Stomach (tissue), 9 donors: ENCODE measurements around the gene LITAF. TPM values are rescaled to one million over a fixed set of nuclear protein-coding genes. Genes with fewer than 3 reads are reported as not detected.

Experiments
- DNase-seq, 2 donors: peaks; one replicate each; pipeline versions ENCODE4 v3.0.0 to v3.0.0-alpha.2; 2013 to 2019
- H3K27ac ChIP-seq, 5 donors: fragments of 200-600 bp in 4 of 5; sonication (generic) in 4 of 5; one replicate each; pipeline ENCODE4 v1.5.1; 2013 to 2019; ENCODE audit warnings: mild to moderate bottlenecking in 1 of 5, moderate library complexity in 1 of 5
- H3K27me3 ChIP-seq, 3 donors: fragments of 200-600 bp; sonication (generic); one replicate each; pipeline ENCODE4 v1.5.1; 2017 to 2019; ENCODE audit warnings: mixed run types in 1 of 3
- H3K36me3 ChIP-seq, 4 donors: fragments of 200-600 bp; sonication (generic); 1 replicate in 3 of 4; 2 replicates in 1 of 4; pipeline ENCODE4 v1.5.1; 2016 to 2019
- H3K4me1 ChIP-seq, 4 donors: fragments of 200-600 bp; sonication (generic); one replicate each; pipeline ENCODE4 v1.5.1; 2016 to 2019
- H3K4me3 ChIP-seq, 4 donors: fragments of 200-600 bp; sonication (generic) in 3 of 4; one replicate each; pipeline ENCODE4 v1.5.1; 2016 to 2019; ENCODE audit warnings: mild to moderate bottlenecking in 1 of 4
- H3K9me3 ChIP-seq, 4 donors: fragments of 200-600 bp; sonication (generic); one replicate each; pipeline ENCODE4 v1.5.1; 2016 to 2019
- EP300 ChIP-seq: sonication (generic); formaldehyde crosslinking; IDR thresholded peaks from one replicate; pipeline ENCODE4 v1.6.1; 2017; ENCODE audit warnings: antibody characterized with exemption
- POLR2A ChIP-seq, 4 donors: fragments of 450-650 bp; IDR thresholded peaks; one replicate each; pipeline ENCODE4 v1.6.1; 2016; ENCODE audit warnings: antibody characterized with exemption in 4 of 4, control low read depth in 2 of 4, mild to moderate bottlenecking in 1 of 4, moderate library complexity in 1 of 4
- POLR2AphosphoS5 ChIP-seq, 3 donors: sonication (generic); formaldehyde crosslinking; IDR thresholded peaks; one replicate each; pipeline ENCODE4 v1.6.1; 2016; ENCODE audit warnings: antibody characterized with exemption in 3 of 3
- WGBS, 5 donors: extraction: QIAGEN DNeasy Blood & Tissue Kit in 3 of 5; methylation state at CpG; one replicate each; pipeline versions ENCODE4 v1.1.5 to v1.1.7; 2013 to 2018; 5-methylcytosine and 5-hydroxymethylcytosine counted together
- intact Hi-C: fragments of 100-400 bp; cut with DNase I; formaldehyde crosslinking; loops from one replicate; pipeline ENCODE4 v1.15.1; 2023; ENCODE audit warnings: low total_unique reads
- polyA plus RNA-seq, 3 donors: library from polyadenylated mRNA; stranded (reverse); fragments of 200-250 nt; gene quantifications; one replicate each; pipeline ENCODE4 v1.2.3, GENCODE V29; 2013
- total RNA-seq, 5 donors: library from RNA; depleted of rRNA; stranded (reverse); fragments of >200 nt; gene quantifications; one replicate each; pipeline versions ENCODE4 v1.1.0 to v1.2.3, GENCODE V29; 2014 to 2016
- TF ChIP-seq, protein P1 (sequence below), 7 experiments: fragments of 450-650 bp in 4 of 7; fragments of 200-600 bp in 3 of 7; sonication (generic) in 3 of 7; IDR thresholded peaks; one replicate each; pipeline ENCODE4 v1.5.1; 2016 to 2019; ENCODE audit warnings: antibody characterized with exemption in 7 of 7, control low read depth in 2 of 7, mild to moderate bottlenecking in 1 of 7
- donor health status: healthy with polysubstance abuse.
- donor health status: Bipolar disorder and iron deficiency.
- donor health status: healthy.

Gene LITAF
- total and polyA plus RNA-seq, 8 donors, result 9.8 to 211 (median 60.2) TPM

DNA sequence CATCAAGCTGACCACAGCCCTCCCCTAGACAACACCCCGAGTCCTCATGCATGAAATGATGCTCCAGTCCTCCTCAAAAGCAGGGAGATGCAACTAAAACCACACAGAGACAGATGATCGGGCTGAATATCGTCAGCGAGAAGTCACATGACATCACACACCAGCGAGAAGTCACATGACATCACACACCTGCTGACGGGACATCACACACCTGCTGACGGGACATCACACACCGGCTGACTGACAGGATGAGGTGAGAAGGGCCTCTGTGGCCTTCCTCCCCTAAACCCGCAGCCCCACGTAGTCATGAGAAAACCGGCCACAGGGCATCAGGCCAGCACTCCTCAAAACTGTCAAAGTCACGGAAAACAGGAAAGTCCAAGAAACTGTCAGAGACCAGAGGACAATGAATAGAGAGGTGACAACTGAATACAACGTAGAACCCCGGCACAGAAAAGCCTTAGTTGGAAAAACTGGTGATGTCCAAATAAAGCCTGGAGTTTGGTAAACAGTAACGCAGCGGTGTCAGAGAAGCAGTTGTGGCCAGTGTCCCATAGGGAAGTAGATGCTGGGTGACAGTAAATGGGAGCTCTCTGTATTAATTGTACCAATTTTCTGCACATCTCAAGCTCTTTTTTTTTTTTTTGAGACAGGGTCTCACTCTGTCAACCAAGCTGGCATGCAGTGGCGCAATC is 14.3 kb downstream of the LITAF start:
- H3K36me3 ChIP-seq, result peaks cover 0 to 29% (median 14%) of the 10 kb centered on the region in 4 donors
- no peaks in the 10 kb centered on the region for H3K9me3 ChIP-seq
- peak overlapping the region in 3 of 5 donors; percentile 6 to 60 (median 15) for H3K27ac ChIP-seq
- H3K4me1 ChIP-seq, result peaks cover 31 to 82% (median 64%) of the 10 kb centered on the region in 4 donors
- TF ChIP-seq POLR2AphosphoS5 (IDR thresholded peaks at IDR 0.05) (no peak), POLR2A (IDR thresholded peaks at IDR 0.05) (no peak), EP300 (no peak)
- TF ChIP-seq, protein P1, sequence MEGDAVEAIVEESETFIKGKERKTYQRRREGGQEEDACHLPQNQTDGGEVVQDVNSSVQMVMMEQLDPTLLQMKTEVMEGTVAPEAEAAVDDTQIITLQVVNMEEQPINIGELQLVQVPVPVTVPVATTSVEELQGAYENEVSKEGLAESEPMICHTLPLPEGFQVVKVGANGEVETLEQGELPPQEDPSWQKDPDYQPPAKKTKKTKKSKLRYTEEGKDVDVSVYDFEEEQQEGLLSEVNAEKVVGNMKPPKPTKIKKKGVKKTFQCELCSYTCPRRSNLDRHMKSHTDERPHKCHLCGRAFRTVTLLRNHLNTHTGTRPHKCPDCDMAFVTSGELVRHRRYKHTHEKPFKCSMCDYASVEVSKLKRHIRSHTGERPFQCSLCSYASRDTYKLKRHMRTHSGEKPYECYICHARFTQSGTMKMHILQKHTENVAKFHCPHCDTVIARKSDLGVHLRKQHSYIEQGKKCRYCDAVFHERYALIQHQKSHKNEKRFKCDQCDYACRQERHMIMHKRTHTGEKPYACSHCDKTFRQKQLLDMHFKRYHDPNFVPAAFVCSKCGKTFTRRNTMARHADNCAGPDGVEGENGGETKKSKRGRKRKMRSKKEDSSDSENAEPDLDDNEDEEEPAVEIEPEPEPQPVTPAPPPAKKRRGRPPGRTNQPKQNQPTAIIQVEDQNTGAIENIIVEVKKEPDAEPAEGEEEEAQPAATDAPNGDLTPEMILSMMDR (IDR thresholded peaks at IDR 0.05), result no peak
- WGBS, 5 donors, result 58 to 66% (median 60%) methylated on average over 15 to 17 of the region's 17 CpGs
- peak in 1 of 2 donors; percentile 47 for DNase-seq
- H3K4me3 ChIP-seq, result no peak overlapping the region
- H3K27me3 ChIP-seq, result no peaks in the 10 kb centered on the region
- intact Hi-C loops, result no loop called here

DNA sequence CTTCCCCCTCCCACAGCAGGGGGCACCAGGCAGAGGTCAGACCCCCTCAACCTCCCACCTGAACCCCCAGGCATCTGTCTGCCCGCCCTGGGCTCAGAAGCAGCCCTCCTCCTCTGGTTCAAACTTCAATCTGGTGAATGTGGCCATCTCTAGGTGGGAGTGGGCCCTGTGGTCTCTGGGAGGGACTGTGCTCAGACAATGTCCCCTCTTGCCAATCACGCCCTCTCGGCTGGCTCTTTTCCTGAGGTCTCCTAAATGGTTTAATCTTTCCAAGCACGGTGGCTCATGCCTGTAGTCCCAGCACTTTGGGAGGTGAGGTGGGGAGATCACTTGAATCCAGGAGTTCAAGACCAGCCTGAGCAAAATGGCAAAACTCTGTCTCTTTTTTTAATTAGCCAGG is 15.2 kb downstream of the LITAF start:
- Histone ChIP-seq H3K36me3 (peaks cover 0 to 35% (median 18%) of the 10 kb centered on the region in 4 donors), H3K27me3 (no peaks in the 10 kb centered on the region), H3K27ac (peak overlapping the region in 2 of 5 donors; percentile 19 to 60), H3K9me3 (no peaks in the 10 kb centered on the region), H3K4me1 (peaks cover 22 to 80% (median 56%) of the 10 kb centered on the region in 4 donors), H3K4me3 (no peak overlapping the region)
- TF ChIP-seq, protein P1 (IDR thresholded peaks at IDR 0.05), result no peak
- TF ChIP-seq POLR2A (IDR thresholded peaks at IDR 0.05), result no peak
- WGBS, 5 donors, result 65 to 94% (median 87%) methylated on average over 4 of the region's 4 CpGs
- no peak for DNase-seq
- intact Hi-C loops, result no loop called here

DNA sequence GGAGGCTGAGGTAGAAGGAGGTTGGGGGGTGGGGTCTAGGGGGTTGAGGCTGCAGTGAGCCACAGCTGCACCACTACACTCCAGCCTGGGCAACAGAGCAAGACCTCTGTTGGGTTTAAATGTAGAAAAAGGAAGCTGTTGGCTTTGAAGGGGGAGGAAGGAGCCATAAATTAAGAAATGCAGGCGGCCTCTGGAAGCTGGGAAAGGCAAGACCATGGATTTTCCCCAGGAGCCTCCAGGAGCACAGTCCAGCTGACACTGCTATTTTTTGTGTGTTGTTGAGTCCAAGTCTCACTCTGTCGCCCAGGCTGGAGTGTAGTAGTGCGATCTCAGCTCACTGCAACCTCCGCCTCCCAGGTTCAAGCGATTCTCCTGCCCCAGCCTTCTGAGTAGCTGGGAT is 15.9 kb downstream of the LITAF start:
- Histone ChIP-seq H3K4me1 (peaks cover 21 to 80% (median 53%) of the 10 kb centered on the region in 4 donors), H3K9me3 (no peaks in the 10 kb centered on the region), H3K36me3 (peaks cover 0 to 41% (median 19%) of the 10 kb centered on the region in 4 donors), H3K27me3 (no peaks in the 10 kb centered on the region), H3K4me3 (no peak overlapping the region), H3K27ac (peak overlapping the region in 2 of 5 donors; percentile 19 to 60)
- no peak for DNase-seq
- WGBS, 5 donors, result 77 to 90% (median 84%) methylated on average over 5 of the region's 5 CpGs
- intact Hi-C loops, result no loop called here
- TF ChIP-seq, protein P1 (IDR thresholded peaks at IDR 0.05), result no peak
- no peak for TF ChIP-seq POLR2AphosphoS5 (IDR thresholded peaks at IDR 0.05)
- no peak for TF ChIP-seq POLR2A (IDR thresholded peaks at IDR 0.05)
- TF ChIP-seq EP300, result no peak

DNA sequence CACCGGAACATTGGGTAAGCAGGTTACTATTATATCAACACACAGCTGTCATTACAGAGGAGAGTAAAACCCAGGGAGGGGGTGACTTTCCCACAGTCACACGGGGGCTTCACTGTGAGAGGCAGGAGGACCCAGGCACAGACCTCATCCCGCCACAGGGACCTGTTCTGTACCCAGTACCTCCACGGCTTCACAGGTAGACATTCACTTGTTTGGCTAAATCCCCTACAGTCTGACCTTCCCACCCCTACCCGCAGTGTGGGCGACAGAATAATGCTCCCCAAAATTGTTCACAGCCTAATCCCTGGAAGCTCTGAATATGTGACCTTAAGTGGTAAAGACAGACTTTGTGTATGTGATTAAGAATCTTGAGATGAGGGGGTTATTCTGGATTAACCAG is 16.5 kb downstream of the LITAF start:
- 87 to 97% (median 94%) methylated on average over 6 of the region's 6 CpGs for WGBS, 5 donors

More for the DNA sequence above, 16.5 kb downstream of the LITAF start:
- intact Hi-C loops, result no loop called here
- Histone ChIP-seq H3K36me3 (peaks cover 0 to 46% (median 19%) of the 10 kb centered on the region in 4 donors), H3K27ac (peak overlapping the region in 1 of 5 donors; percentile 60), H3K27me3 (no peaks in the 10 kb centered on the region), H3K9me3 (no peaks in the 10 kb centered on the region), H3K4me3 (no peak overlapping the region), H3K4me1 (peaks cover 21 to 80% (median 48%) of the 10 kb centered on the region in 4 donors)
- TF ChIP-seq, protein P1 (IDR thresholded peaks at IDR 0.05), result no peak
- no peak for TF ChIP-seq EP300
- no peak for TF ChIP-seq POLR2A (IDR thresholded peaks at IDR 0.05)
- no peak for DNase-seq
